Measurements from ENCODE around the gene USP48.

Gene USP48

DNA sequence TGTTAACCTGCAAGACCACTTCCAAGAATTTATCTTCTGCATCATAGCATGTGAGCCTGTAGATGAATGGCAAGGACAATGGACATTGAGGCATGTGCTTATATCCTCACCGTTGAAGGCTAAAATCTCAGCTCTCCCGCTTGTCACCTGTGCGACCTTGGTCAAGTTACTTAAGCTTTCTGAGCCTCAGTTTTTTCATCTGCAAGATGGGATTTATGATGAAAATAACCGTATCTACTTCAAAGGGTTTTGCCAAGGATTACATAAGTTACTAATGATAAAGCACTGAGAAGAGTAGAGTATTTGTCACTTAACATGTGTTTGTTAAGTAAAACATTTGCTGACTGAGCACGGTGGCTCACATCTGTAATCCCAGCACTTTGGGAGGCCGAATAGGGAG is 128.7 kb downstream of the USP48 start:
- Histone ChIP-seq H3K9ac (ENCODE audit: low read length) (no peak overlapping the region), H3K27me3 (ENCODE audit: low read length) (no peaks in the 10 kb centered on the region), H3K9me3 (ENCODE audit: insufficient read depth, low read length) (no peaks in the 10 kb centered on the region), H3F3A (ENCODE audit: insufficient read depth) (no peaks in the 10 kb centered on the region), H3K9me2 (replicated peaks; ENCODE audit: insufficient read depth, low read length) (no peaks in the 10 kb centered on the region), H3K4me3 (ENCODE audit: insufficient read depth, low read length, poor library complexity, severe bottlenecking) (no peak overlapping the region), H3K79me2 (ENCODE audit: insufficient read depth, low read length) (no peaks in the 10 kb centered on the region), H4K20me1 (ENCODE audit: low read depth, low read length) (no peaks in the 10 kb centered on the region), H3K36me3 (ENCODE audit: low read length) (no peaks in the 10 kb centered on the region), H2AFZ (ENCODE audit: low read depth, low read length, severe bottlenecking) (no peak overlapping the region), H3K4me2 (ENCODE audit: low read depth, low read length, poor library complexity, severe bottlenecking) (no peak overlapping the region), H3K27ac (ENCODE audit: low read depth, low read length) (no peak overlapping the region)
- TF ChIP-seq EZH2phosphoT487 (conservative IDR thresholded peaks at IDR 0.05; ENCODE audit: low read length), result no peak
- TF ChIP-seq, protein P1, sequence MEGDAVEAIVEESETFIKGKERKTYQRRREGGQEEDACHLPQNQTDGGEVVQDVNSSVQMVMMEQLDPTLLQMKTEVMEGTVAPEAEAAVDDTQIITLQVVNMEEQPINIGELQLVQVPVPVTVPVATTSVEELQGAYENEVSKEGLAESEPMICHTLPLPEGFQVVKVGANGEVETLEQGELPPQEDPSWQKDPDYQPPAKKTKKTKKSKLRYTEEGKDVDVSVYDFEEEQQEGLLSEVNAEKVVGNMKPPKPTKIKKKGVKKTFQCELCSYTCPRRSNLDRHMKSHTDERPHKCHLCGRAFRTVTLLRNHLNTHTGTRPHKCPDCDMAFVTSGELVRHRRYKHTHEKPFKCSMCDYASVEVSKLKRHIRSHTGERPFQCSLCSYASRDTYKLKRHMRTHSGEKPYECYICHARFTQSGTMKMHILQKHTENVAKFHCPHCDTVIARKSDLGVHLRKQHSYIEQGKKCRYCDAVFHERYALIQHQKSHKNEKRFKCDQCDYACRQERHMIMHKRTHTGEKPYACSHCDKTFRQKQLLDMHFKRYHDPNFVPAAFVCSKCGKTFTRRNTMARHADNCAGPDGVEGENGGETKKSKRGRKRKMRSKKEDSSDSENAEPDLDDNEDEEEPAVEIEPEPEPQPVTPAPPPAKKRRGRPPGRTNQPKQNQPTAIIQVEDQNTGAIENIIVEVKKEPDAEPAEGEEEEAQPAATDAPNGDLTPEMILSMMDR (IDR thresholded peaks at IDR 0.05; ENCODE audit: insufficient read depth, low read length, poor library complexity, severe bottlenecking), result no peak

DNA sequence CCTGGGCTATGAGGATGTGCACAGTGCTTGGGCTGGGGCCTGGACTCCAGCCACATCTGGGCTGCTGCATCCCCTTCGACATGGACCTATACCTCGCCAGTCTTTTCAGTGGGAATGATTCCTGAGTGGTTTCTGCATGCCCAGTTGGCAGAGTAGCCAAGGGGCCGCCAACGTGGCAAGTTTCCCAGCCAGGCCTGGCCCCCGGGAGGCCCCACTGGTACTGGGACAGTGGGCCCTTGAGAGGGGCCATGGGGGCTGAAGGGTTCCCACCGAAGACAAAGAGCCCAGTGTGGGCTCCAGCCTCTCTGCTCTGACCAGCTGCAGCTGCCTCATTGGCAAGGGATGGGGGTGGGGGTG is 129.2 kb downstream of the USP48 start:
- no peaks in the 10 kb centered on the region for H3K9me2 ChIP-seq (replicated peaks; ENCODE audit: insufficient read depth, low read length)
- no peaks in the 10 kb centered on the region for H3K36me3 ChIP-seq (ENCODE audit: low read length)
- no peak for TF ChIP-seq EZH2phosphoT487 (conservative IDR thresholded peaks at IDR 0.05; ENCODE audit: low read length)
- TF ChIP-seq, protein P1 (IDR thresholded peaks at IDR 0.05; ENCODE audit: insufficient read depth, low read length, poor library complexity, severe bottlenecking), result no peak
- no peaks in the 10 kb centered on the region for H3K79me2 ChIP-seq (ENCODE audit: insufficient read depth, low read length)
- H3K9me3 ChIP-seq (ENCODE audit: insufficient read depth, low read length), result no peaks in the 10 kb centered on the region
- no peaks in the 10 kb centered on the region for H3F3A ChIP-seq (ENCODE audit: insufficient read depth)
- no peak overlapping the region for H3K9ac ChIP-seq (ENCODE audit: low read length)
- no peaks in the 10 kb centered on the region for H4K20me1 ChIP-seq (ENCODE audit: low read depth, low read length)
- no peak overlapping the region for H3K4me3 ChIP-seq (ENCODE audit: insufficient read depth, low read length, poor library complexity, severe bottlenecking)
- H3K4me2 ChIP-seq (ENCODE audit: low read depth, low read length, poor library complexity, severe bottlenecking), result no peak overlapping the region
- no peak overlapping the region for H3K27ac ChIP-seq (ENCODE audit: low read depth, low read length)
- no peak overlapping the region for H2AFZ ChIP-seq (ENCODE audit: low read depth, low read length, severe bottlenecking)
- H3K27me3 ChIP-seq (ENCODE audit: low read length), result no peaks in the 10 kb centered on the region

DNA sequence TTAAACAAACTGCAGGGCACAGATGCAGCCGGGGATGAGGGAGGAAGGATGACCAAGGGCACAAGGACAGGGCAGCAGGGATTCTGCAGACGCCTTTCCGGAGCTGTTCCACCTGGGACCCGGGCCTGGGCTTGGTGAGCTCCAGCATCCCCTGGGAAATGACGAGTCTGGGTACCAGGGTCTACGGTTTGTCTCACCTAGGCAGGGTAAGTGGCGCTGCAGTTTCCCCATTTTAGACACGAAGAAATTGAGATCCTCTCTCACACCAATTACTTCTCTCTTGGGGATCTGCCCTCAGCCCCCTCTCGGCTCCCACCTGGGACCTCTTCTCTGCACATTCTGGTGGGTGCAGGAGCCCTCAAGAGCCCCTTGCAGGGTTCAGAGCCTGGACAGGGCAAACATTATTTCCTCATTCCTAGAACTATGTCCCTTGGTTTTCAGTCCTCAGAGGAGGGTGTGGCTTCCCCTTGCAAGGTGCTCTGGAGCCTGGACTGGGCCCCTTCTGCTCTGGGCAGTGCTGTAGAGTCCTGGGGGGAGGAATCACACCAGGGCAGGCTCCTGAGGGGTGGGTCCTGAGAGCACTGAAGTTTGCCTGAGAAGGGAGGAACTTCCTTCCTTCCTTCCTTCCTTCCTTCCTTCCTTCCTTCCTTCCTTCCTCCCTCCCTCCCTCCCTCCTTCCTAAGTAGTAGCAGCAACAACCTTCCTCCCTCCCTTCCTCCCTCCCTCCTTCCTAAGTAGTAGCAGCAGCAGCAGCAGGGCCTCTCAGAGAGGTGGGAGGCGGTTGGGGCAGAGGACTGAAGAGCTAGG is 129.8 kb downstream of the USP48 start:
- no peaks in the 10 kb centered on the region for H3F3A ChIP-seq (ENCODE audit: insufficient read depth)
- H3K4me2 ChIP-seq (ENCODE audit: low read depth, low read length, poor library complexity, severe bottlenecking), result no peak overlapping the region
- H3K79me2 ChIP-seq (ENCODE audit: insufficient read depth, low read length), result no peaks in the 10 kb centered on the region
- H3K9me2 ChIP-seq (replicated peaks; ENCODE audit: insufficient read depth, low read length), result no peaks in the 10 kb centered on the region
- TF ChIP-seq, protein P1 (IDR thresholded peaks at IDR 0.05; ENCODE audit: insufficient read depth, low read length, poor library complexity, severe bottlenecking), result no peak
- no peak for TF ChIP-seq EZH2phosphoT487 (conservative IDR thresholded peaks at IDR 0.05; ENCODE audit: low read length)
- no peak overlapping the region for H2AFZ ChIP-seq (ENCODE audit: low read depth, low read length, severe bottlenecking)
- no peak overlapping the region for H3K9ac ChIP-seq (ENCODE audit: low read length)
- H3K36me3 ChIP-seq (ENCODE audit: low read length), result no peaks in the 10 kb centered on the region
- H3K9me3 ChIP-seq (ENCODE audit: insufficient read depth, low read length), result no peaks in the 10 kb centered on the region
- H4K20me1 ChIP-seq (ENCODE audit: low read depth, low read length), result no peaks in the 10 kb centered on the region
- H3K27me3 ChIP-seq (ENCODE audit: low read length), result no peaks in the 10 kb centered on the region
- no peak overlapping the region for H3K27ac ChIP-seq (ENCODE audit: low read depth, low read length)
- H3K4me3 ChIP-seq (ENCODE audit: insufficient read depth, low read length, poor library complexity, severe bottlenecking), result no peak overlapping the region
